ENCODE results near the gene CCDC171.
"Not testable (repeated sequence)": the region's sequence is repeated elsewhere in the genome, so short reads cannot be mapped to it uniquely, and the experiment has no call there.

CCDC171 gene

GRCh38 chr9:15785584-15785983 is 232.7 kb downstream of the CCDC171 start:
- no peak for TF ChIP-seq CTCF (IDR thresholded peaks at IDR 0.05; ENCODE audit: control insufficient read depth, extremely low read depth, insufficient read depth)
- no peak for DNase-seq (ENCODE audit: low read depth)
- H3K4me3 ChIP-seq (ENCODE audit: low read depth, low read length): no peak overlapping the region

- DNase-seq (ENCODE audit: low read depth): no peak
- no peak for TF ChIP-seq CTCF (IDR thresholded peaks at IDR 0.05; ENCODE audit: control insufficient read depth, extremely low read depth, insufficient read depth)
- no peak overlapping the region for H3K4me3 ChIP-seq (ENCODE audit: low read depth, low read length)
Observed at GRCh38 chr9:15786616-15787015, 233.8 kb downstream of the CCDC171 start.

- not testable (repeated sequence) for DNase-seq (ENCODE audit: low read depth); H3K4me3 ChIP-seq (ENCODE audit: low read depth, low read length)
Observed at GRCh38 chr9:15810219-15810899, 257.5 kb downstream of the CCDC171 start.

- no peak overlapping the region for H3K4me3 ChIP-seq (ENCODE audit: low read depth, low read length)
- DNase-seq (ENCODE audit: low read depth): no peak
- no peak for TF ChIP-seq CTCF (IDR thresholded peaks at IDR 0.05; ENCODE audit: control insufficient read depth, extremely low read depth, insufficient read depth)
Observed at GRCh38 chr9:15813076-15813475, 260.2 kb downstream of the CCDC171 start.

- 0 out of 2 replicates have a peak, but pooled peaks have one; percentile 6 for TF ChIP-seq CTCF (IDR thresholded peaks at IDR 0.05; ENCODE audit: control insufficient read depth, extremely low read depth, insufficient read depth)
- no peak for DNase-seq (ENCODE audit: low read depth)
Observed at GRCh38 chr9:15824310-15824709, 271.5 kb downstream of the CCDC171 start.

GRCh38 chr9:15831384-15831783 is 278.5 kb downstream of the CCDC171 start:
- no peak for DNase-seq (ENCODE audit: low read depth)
- no peak for TF ChIP-seq CTCF (IDR thresholded peaks at IDR 0.05; ENCODE audit: control insufficient read depth, extremely low read depth, insufficient read depth)
- H3K4me3 ChIP-seq (ENCODE audit: low read depth, low read length): no peak overlapping the region

More at GRCh38 chr9:15824310-15824709, 271.5 kb downstream of the CCDC171 start:
- H3K4me3 ChIP-seq (ENCODE audit: low read depth, low read length): no peak overlapping the region

- TF ChIP-seq CTCF (IDR thresholded peaks at IDR 0.05; ENCODE audit: control insufficient read depth, extremely low read depth, insufficient read depth): no peak
- peak; percentile 6 for DNase-seq (ENCODE audit: low read depth)
- H3K4me3 ChIP-seq (ENCODE audit: low read depth, low read length): no peak overlapping the region
Observed at GRCh38 chr9:15834541-15834940, 281.7 kb downstream of the CCDC171 start.
